ENCODE measurements around the gene BRWD1. TPM values are rescaled to one million over a fixed set of nuclear protein-coding genes. Genes with fewer than 3 reads are reported as not detected.

The BRWD1 gene
- total and polyA plus RNA-seq, 2 of the 8 experiments (the other 6 are each of a cell fraction or from before 2014, with no cell fraction given) = 9.3 to 45.2 TPM

DNA sequence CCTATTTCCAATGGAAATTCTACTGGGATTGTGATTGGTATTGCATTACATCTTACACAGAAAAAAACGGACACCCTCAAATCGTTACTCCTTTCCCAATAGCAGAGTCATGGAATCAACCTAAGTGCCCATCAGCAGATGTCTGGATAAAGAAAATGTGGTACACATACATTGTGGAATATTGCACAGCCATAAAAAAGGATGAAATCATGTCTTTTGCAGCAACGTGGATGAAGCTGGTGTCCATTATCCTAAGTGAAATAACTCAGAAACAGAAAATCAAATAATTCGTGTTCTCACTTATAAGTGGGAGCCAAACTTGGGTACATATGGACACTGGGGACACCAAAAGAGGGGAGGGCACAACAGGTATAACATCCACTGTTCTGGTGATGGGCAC, 21.2 kb upstream of the BRWD1 start (continued):
- TF ChIP-seq, protein P1, sequence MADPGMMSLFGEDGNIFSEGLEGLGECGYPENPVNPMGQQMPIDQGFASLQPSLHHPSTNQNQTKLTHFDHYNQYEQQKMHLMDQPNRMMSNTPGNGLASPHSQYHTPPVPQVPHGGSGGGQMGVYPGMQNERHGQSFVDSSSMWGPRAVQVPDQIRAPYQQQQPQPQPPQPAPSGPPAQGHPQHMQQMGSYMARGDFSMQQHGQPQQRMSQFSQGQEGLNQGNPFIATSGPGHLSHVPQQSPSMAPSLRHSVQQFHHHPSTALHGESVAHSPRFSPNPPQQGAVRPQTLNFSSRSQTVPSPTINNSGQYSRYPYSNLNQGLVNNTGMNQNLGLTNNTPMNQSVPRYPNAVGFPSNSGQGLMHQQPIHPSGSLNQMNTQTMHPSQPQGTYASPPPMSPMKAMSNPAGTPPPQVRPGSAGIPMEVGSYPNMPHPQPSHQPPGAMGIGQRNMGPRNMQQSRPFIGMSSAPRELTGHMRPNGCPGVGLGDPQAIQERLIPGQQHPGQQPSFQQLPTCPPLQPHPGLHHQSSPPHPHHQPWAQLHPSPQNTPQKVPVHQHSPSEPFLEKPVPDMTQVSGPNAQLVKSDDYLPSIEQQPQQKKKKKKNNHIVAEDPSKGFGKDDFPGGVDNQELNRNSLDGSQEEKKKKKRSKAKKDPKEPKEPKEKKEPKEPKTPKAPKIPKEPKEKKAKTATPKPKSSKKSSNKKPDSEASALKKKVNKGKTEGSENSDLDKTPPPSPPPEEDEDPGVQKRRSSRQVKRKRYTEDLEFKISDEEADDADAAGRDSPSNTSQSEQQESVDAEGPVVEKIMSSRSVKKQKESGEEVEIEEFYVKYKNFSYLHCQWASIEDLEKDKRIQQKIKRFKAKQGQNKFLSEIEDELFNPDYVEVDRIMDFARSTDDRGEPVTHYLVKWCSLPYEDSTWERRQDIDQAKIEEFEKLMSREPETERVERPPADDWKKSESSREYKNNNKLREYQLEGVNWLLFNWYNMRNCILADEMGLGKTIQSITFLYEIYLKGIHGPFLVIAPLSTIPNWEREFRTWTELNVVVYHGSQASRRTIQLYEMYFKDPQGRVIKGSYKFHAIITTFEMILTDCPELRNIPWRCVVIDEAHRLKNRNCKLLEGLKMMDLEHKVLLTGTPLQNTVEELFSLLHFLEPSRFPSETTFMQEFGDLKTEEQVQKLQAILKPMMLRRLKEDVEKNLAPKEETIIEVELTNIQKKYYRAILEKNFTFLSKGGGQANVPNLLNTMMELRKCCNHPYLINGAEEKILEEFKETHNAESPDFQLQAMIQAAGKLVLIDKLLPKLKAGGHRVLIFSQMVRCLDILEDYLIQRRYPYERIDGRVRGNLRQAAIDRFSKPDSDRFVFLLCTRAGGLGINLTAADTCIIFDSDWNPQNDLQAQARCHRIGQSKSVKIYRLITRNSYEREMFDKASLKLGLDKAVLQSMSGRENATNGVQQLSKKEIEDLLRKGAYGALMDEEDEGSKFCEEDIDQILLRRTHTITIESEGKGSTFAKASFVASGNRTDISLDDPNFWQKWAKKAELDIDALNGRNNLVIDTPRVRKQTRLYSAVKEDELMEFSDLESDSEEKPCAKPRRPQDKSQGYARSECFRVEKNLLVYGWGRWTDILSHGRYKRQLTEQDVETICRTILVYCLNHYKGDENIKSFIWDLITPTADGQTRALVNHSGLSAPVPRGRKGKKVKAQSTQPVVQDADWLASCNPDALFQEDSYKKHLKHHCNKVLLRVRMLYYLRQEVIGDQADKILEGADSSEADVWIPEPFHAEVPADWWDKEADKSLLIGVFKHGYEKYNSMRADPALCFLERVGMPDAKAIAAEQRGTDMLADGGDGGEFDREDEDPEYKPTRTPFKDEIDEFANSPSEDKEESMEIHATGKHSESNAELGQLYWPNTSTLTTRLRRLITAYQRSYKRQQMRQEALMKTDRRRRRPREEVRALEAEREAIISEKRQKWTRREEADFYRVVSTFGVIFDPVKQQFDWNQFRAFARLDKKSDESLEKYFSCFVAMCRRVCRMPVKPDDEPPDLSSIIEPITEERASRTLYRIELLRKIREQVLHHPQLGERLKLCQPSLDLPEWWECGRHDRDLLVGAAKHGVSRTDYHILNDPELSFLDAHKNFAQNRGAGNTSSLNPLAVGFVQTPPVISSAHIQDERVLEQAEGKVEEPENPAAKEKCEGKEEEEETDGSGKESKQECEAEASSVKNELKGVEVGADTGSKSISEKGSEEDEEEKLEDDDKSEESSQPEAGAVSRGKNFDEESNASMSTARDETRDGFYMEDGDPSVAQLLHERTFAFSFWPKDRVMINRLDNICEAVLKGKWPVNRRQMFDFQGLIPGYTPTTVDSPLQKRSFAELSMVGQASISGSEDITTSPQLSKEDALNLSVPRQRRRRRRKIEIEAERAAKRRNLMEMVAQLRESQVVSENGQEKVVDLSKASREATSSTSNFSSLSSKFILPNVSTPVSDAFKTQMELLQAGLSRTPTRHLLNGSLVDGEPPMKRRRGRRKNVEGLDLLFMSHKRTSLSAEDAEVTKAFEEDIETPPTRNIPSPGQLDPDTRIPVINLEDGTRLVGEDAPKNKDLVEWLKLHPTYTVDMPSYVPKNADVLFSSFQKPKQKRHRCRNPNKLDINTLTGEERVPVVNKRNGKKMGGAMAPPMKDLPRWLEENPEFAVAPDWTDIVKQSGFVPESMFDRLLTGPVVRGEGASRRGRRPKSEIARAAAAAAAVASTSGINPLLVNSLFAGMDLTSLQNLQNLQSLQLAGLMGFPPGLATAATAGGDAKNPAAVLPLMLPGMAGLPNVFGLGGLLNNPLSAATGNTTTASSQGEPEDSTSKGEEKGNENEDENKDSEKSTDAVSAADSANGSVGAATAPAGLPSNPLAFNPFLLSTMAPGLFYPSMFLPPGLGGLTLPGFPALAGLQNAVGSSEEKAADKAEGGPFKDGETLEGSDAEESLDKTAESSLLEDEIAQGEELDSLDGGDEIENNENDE (IDR thresholded peaks at IDR 0.05; ENCODE audit: insufficient replicate concordance, low read length) = no peak
- no peak for TF ChIP-seq MAFK (IDR thresholded peaks at IDR 0.05; ENCODE audit: low read depth, low read length)
- TF ChIP-seq KDM1A (IDR thresholded peaks at IDR 0.05; ENCODE audit: borderline replicate concordance, low read length) = no peak
- no peak for TF ChIP-seq EP300 (IDR thresholded peaks at IDR 0.05; ENCODE audit: borderline replicate concordance in 1 of 2, low read depth in 2 of 2, low read length in 2 of 2)
- TF ChIP-seq PHF8 (conservative IDR thresholded peaks at IDR 0.05; ENCODE audit: low read depth, low read length) = no peak
- TF ChIP-seq POU5F1 (IDR thresholded peaks at IDR 0.05; ENCODE audit: low read depth, low read length) = no peak
- TF ChIP-seq SUZ12 (IDR thresholded peaks at IDR 0.05; ENCODE audit: low read length) = no peak
- TF ChIP-seq ZNF274 (IDR thresholded peaks at IDR 0.05; ENCODE audit: borderline replicate concordance, extremely low read depth, low read length) = no peak

Data from H1 (cell line).